GM20431 (cell line): Measurements from ENCODE around the gene WIZ.

Experiments used
- in situ Hi-C: fragments of 300-500 bp; cut with MseI, MboI; formaldehyde crosslinking; loops from one replicate; pipeline ENCODE4 v1.15.0; 2020; ENCODE audit warnings: low sequenced_read_pairs; ENCODE audit not compliant: unreplicated experiment

WIZ gene

GRCh38 chr19:15468675-15469512, 19.1 kb upstream of the WIZ start:
- in situ Hi-C loops, result no loop called here

- in situ Hi-C loops, result no loop called here
These were observed 18.0 kb upstream of the WIZ start for GRCh38 chr19:15467734-15468214.

- in situ Hi-C loops, result no loop called here
These were observed 17.3 kb upstream of the WIZ start for GRCh38 chr19:15466851-15467733.

GRCh38 chr19:15464394-15465385, 14.9 kb upstream of the WIZ start, which contains the start of gene RASAL3:
RASAL3 (minus strand) TSS chr19:15464544; CDS start chr19:15464358, 186 bp downstream.
- in situ Hi-C loops, result no loop called here

GRCh38 chr19:15463861-15464371, 14.2 kb upstream of the WIZ start:
- in situ Hi-C loops, result no loop called here

- in situ Hi-C loops, result no loop called here
These were observed 11.9 kb upstream of the WIZ start for GRCh38 chr19:15461694-15462093.

GRCh38 chr19:15457701-15458484, 8.1 kb upstream of the WIZ start:
- in situ Hi-C loops, result no loop called here

- in situ Hi-C loops, result no loop called here
These were observed 7.3 kb upstream of the WIZ start for GRCh38 chr19:15456871-15457700.

GRCh38 chr19:15456441-15456840, 6.7 kb upstream of the WIZ start:
- in situ Hi-C loops, result no loop called here

GRCh38 chr19:15455996-15456395, 6.2 kb upstream of the WIZ start:
- in situ Hi-C loops, result no loop called here

- in situ Hi-C loops, result no loop called here
These were observed 4.4 kb upstream of the WIZ start for GRCh38 chr19:15453906-15454860.

- in situ Hi-C loops, result no loop called here
These were observed 3.4 kb upstream of the WIZ start for GRCh38 chr19:15453091-15453578.

GRCh38 chr19:15452111-15453047, 2.6 kb upstream of the WIZ start:
- in situ Hi-C loops, result no loop called here

- in situ Hi-C loops, result no loop called here
These were observed 753 bp upstream of the WIZ start for GRCh38 chr19:15450528-15450890.

- in situ Hi-C loops, result no loop called here
These were observed 757 bp downstream of the WIZ start for GRCh38 chr19:15448778-15449619.
